GM18520 (cell line): ENCODE results near the gene UBE2J1.
A peak's percentile ranks its signal among the peaks of the same experiment; 100 is the strongest.
"Not testable (repeated sequence)": the region's sequence is repeated elsewhere in the genome, so short reads cannot be mapped to it uniquely, and the experiment has no call there.

Source experiments
- ATAC-seq: cut with Tn5 transposase; IDR thresholded peaks from one replicate; pipeline ENCODE4 v1.9.1; 2021; ENCODE audit not compliant: unreplicated experiment

UBE2J1 gene, protein sequence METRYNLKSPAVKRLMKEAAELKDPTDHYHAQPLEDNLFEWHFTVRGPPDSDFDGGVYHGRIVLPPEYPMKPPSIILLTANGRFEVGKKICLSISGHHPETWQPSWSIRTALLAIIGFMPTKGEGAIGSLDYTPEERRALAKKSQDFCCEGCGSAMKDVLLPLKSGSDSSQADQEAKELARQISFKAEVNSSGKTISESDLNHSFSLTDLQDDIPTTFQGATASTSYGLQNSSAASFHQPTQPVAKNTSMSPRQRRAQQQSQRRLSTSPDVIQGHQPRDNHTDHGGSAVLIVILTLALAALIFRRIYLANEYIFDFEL

GRCh38 chr6:89352278-89353117, at the start of gene UBE2J1:
Gene UBE2J1 (minus strand): TSS chr6:89352722. CDS start chr6:89352569, 153 bp downstream.
- peak; percentile 43 for ATAC-seq

DNA sequence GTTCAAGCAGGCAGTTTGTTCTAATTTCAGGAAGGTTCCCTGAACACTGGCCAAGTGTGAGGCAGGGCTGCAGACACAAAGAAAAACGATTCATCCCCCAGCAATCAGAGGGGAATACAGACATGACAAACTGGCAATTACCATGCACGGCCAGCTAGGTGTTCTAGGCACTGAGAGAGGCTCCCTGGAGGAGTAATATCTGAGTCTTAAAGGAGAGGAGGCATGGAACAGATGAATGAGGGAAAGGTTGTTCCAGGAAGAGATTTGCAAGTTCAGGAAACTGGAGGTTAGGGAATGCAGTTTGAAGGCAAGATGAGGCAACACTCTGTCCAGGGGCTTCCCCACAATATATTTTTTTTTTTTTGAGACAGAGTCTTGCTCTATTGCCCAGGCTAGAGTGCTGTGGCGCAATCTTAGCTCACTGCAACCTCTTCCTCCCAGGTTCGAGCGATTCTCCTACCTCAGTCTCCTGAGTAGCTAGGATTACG, 48.4 kb upstream of the UBE2J1 start:
- ATAC-seq: no peak

GRCh38 chr6:89400050-89400449, 47.5 kb upstream of the UBE2J1 start:
- ATAC-seq: no peak

GRCh38 chr6:89398762-89399525, 46.4 kb upstream of the UBE2J1 start:
- ATAC-seq: no peak

DNA sequence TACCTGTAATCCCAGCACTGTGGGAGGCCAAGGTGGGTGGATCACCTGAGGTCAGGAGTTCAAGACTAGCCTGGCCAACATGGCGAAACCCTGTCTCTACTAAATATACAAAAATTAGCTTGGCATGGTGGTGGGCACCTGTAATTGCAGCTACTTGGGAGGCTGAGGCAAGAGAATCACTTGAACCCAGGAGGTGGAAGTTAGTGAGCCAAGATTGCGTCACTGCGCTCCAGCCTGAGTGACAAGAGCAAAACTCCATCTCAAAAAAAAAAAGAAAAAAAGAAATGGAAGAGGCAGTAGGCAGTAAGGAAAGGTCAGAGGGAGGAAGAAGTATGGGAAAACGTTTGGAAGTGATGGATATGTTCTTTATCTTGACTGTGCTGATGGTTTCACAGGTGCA, 45.4 kb upstream of the UBE2J1 start:
- not testable (repeated sequence) for ATAC-seq

DNA sequence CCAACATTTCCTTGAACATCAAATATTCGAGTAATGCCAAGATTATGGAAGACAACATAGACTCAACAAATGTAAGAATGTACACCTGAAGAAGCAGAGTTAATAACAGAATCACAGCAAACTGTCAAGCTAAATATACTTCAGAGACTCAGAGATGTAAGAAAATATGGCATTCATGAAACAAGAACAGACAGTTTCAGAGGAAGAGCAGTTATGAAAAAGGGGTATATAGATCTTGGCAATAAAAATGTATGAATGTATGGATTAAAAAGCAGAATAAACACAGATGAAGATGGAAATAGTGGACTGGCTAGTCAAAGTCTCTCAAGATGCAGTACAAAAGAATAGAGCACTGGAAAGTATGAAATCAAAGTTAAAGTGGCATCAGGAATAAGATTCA, 41.1 kb upstream of the UBE2J1 start:
- no peak for ATAC-seq

GRCh38 chr6:89392823-89393222, 40.3 kb upstream of the UBE2J1 start:
- no peak for ATAC-seq

DNA sequence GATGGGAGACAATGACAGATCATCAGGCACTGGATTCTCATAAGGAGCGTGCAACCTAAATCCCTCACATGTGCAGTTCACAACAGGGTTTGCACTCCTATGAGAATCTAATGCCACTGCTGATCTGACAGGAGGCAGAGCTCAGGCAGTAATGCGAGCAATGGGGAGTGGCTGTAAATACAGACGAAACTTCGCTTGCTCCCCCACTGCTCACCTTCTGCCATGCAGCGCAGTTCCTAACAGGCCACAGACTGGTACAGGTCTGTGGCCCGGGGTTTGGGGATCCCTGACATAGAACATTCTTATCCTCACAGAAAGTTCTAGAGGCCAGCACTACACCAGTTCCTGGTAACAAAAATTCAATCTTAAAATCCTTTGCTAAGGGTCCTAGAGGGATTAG, 36.3 kb upstream of the UBE2J1 start:
- ATAC-seq: no peak

GRCh38 chr6:89387516-89388201, 35.1 kb upstream of the UBE2J1 start:
- ATAC-seq: peak; percentile 95

DNA sequence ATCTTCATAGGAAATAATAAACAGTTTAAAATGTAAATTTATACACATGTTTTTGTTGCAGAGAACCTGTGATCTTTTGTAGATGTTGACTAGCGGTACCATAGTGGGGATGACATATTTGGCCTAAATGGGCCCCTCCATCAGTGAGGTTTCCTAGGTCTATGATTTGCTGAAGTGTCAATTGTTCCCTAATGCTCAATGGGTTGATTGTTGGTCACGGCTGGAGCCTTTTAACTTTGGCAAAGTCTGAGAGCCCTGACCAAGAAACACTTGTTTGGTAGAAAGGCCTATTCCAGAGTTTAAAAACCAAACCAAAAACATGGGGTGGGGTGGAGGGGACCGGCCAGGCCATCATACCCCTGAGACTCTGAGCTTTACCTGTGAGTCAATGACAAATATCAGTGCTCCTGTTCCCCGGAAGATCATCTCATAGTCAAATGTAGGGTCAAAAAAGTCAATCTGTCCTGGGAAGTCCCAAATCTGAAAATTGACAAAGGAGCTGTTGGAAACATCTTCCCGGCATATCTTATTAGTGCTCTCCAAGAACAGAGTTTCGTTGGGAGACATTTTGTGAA, 34.5 kb upstream of the UBE2J1 start:
- peak; percentile 16 for ATAC-seq

- no peak for ATAC-seq
These were observed 33.3 kb upstream of the UBE2J1 start for GRCh38 chr6:89385846-89386245.

- no peak for ATAC-seq
These were observed 32.7 kb upstream of the UBE2J1 start for GRCh38 chr6:89385156-89385667.

DNA sequence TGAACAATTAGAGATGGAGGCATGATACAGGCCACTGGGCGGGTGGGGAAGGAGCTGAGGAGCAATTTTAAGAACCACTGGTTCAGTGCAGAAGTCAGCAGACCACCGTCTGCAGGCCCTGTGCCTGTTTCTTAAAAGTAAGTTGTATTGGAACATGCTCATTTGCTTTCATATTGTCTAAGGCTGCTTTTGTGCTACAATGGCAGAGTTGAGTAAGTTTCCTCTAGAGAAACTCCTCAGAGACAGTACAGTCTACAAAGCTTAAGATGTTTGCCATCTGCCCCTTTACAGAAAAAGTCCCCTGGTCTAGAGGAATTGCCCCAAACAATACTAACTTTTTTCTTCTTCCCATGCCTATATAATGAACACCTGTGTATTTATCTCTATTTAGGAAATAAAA, 28.5 kb upstream of the UBE2J1 start:
- ATAC-seq: no peak

DNA sequence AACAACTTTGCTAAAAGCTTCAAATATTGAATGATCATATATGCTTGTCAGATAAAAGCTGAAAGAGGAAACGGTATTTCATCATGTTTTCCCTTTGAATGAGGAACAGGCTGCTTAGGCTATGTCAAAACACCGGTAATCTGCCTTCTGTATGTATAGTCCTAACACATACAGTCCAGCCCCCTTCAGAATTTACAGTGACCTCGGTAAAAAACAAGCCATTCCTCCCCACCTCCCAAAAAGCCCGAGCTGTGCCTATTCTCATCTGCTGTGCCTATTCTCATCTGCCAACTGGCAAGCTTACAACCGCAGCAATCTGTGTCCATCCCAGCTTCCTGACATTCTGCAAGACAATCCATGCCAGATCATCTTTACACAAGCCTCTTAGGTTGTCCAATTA, 26.8 kb upstream of the UBE2J1 start:
- ATAC-seq: no peak

GRCh38 chr6:89378628-89379027, 26.1 kb upstream of the UBE2J1 start:
- ATAC-seq: no peak

DNA sequence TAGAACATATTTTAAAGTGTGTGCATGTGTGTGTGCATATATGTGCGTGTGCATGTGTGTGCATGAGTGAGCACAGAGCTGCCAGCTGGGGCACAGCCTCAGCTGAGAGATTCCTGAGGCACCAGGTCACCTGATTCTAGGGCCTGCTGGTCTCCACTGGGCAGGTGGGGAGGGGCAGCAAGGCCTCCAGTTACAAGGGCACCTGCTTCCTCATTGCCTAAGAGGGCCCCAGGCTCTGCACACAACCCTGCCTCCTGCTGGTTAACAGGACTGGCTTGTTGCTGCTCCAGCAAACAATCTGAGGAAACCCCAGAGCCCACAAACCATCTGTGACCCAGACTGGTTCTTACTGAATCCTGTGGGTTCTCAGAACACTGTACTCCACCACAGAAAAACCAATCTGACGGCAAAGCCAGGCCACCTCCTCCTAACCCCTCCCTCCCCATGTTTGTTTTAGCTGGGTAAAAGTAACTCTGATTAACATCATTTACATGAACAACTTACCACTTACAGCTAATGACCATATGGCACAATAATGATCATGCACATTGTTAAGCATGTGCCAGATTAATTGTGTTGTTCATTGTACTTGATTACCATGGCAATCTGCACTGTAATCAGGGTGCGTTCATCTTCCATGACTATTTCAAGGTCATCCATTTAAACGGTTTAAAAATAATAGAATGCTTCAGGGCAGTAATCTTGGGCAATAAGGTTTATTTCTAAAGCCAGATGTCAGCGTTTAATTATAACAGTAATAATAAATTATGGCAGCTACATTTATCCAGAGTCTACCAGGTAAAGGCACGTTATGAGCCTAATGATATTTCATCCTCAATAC, 23.1 kb upstream of the UBE2J1 start:
- ATAC-seq: peak; percentile 74

DNA sequence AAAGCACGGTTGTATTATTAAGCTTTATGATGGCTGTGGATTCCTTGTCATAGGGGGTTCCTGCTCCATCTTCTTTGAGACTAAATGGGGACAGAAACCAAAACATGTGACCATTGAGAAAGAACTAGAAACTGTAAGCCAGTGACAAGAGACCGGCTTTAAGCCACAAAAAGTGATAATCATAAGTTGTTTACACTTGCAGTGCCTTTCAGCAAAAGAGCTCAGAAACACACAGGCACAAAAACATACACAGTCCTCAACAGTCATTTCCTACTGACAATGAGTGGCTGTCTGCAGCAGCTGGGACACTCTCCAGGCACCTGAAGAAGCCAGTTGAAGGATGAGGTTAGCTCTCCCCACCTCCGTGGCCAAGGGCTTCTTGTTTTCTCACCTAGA, 20.0 kb upstream of the UBE2J1 start:
- peak; percentile 24 for ATAC-seq

- peak; percentile 47 for ATAC-seq
These were observed 19.5 kb upstream of the UBE2J1 start for GRCh38 chr6:89371849-89372505.

DNA sequence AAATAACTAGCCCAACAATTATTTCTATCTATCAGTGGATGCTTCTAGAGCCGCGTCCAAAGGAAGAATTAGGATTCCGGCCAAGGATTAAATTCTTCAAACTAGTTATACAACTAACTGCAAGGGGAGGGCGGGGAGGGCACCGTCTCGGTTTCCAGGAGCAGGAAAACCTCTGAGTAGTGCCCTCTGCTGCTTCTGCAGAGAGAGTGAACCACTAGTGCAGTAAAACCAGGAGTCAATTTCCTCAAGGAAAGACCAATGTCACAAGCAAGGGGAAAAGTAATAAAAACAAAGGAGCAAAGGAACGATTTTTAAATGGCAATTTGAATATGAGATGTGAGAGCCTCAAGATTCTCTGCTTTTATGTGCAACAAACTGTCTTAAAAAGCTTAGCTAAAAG, 16.5 kb upstream of the UBE2J1 start:
- no peak for ATAC-seq
